Ishikawa (cell line): Measurements from ENCODE around the gene SDE2.

Experiments used
- CEBPB ChIP-seq: IDR thresholded peaks from 2 replicates; pipeline ENCODE4 v1.6.1; 2012
- CREB1 ChIP-seq: IDR thresholded peaks from 2 replicates; pipeline ENCODE4 v1.6.1; 2012; ENCODE audit warnings: low read depth
- EGR1 ChIP-seq: IDR thresholded peaks from 2 replicates; pipeline ENCODE4 v1.6.1; 2012
- EP300 ChIP-seq: IDR thresholded peaks from 2 replicates; pipeline ENCODE4 v1.6.1; 2012; ENCODE audit warnings: borderline replicate concordance
- FOXM1 ChIP-seq: IDR thresholded peaks from 2 replicates; pipeline ENCODE4 v1.6.1; 2012; ENCODE audit warnings: low read depth, borderline replicate concordance
- MAX ChIP-seq: IDR thresholded peaks from 2 replicates; pipeline ENCODE4 v1.6.1; 2012
- NFIC ChIP-seq: IDR thresholded peaks from 2 replicates; pipeline ENCODE4 v1.6.1; 2012
- RAD21 ChIP-seq: IDR thresholded peaks from 2 replicates; pipeline ENCODE4 v1.6.1; 2012; ENCODE audit warnings: low read depth
- REST ChIP-seq: IDR thresholded peaks from 2 replicates; pipeline ENCODE4 v1.6.1; 2012; ENCODE audit warnings: low read depth, mild to moderate bottlenecking
- TAF1 ChIP-seq: IDR thresholded peaks from 2 replicates; pipeline ENCODE4 v1.6.1; 2012; ENCODE audit warnings: low read depth, mild to moderate bottlenecking
- TCF12 ChIP-seq: IDR thresholded peaks from 2 replicates; pipeline ENCODE4 v1.6.1; 2012; ENCODE audit warnings: low read depth
- TEAD4 ChIP-seq: IDR thresholded peaks from 2 replicates; pipeline ENCODE4 v1.6.1; 2012
- USF1 ChIP-seq: IDR thresholded peaks from 2 replicates; pipeline ENCODE4 v1.6.1; 2012
- YY1 ChIP-seq: IDR thresholded peaks from 2 replicates; pipeline ENCODE4 v1.6.1; 2012; ENCODE audit warnings: low read depth
- ZBTB7A ChIP-seq: IDR thresholded peaks from 2 replicates; pipeline ENCODE4 v1.6.1; 2012; ENCODE audit warnings: low read depth

SDE2 gene

GRCh38 chr1:225946803-225947202 lies 52.3 kb downstream of the SDE2 start:
- no peak for TF ChIP-seq USF1

- TF ChIP-seq MAX (no peak), CEBPB (no peak), REST (no peak), TCF12 (no peak), YY1 (no peak), RAD21 (no peak), EGR1 (no peak), TEAD4 (no peak)
These were observed 53.0 kb downstream of the SDE2 start for GRCh38 chr1:225946082-225946620.

GRCh38 chr1:225945564-225945963 lies 53.6 kb downstream of the SDE2 start:
- no peak for TF ChIP-seq FOXM1
- no peak for TF ChIP-seq CREB1
- no peak for TF ChIP-seq MAX
- TF ChIP-seq TAF1, result no peak
- no peak for TF ChIP-seq REST
- no peak for TF ChIP-seq ZBTB7A
- no peak for TF ChIP-seq TEAD4
- TF ChIP-seq YY1, result no peak
- no peak for TF ChIP-seq EGR1
- TF ChIP-seq RAD21, result no peak
- no peak for TF ChIP-seq USF1
- TF ChIP-seq TCF12, result no peak
- no peak for TF ChIP-seq NFIC
- TF ChIP-seq CEBPB, result no peak
- no peak for TF ChIP-seq EP300

- no peak for TF ChIP-seq NFIC
- no peak for TF ChIP-seq MAX
- TF ChIP-seq FOXM1, result no peak
- no peak for TF ChIP-seq YY1
- TF ChIP-seq EGR1, result no peak
- TF ChIP-seq TAF1, result no peak
- TF ChIP-seq USF1, result no peak
- TF ChIP-seq RAD21, result no peak
These were observed 54.2 kb downstream of the SDE2 start for GRCh38 chr1:225944951-225945350.

- TF ChIP-seq USF1 (no peak), MAX (no peak), NFIC (no peak), ZBTB7A (no peak), CEBPB (no peak), YY1 (no peak), TCF12 (no peak), REST (no peak), TEAD4 (no peak), TAF1 (no peak), FOXM1 (no peak), EGR1 (no peak), RAD21 (no peak)
These were observed 54.8 kb downstream of the SDE2 start for GRCh38 chr1:225944387-225944786.
